Measurements from ENCODE around the gene MYEOV. TPM values are rescaled to one million over a fixed set of nuclear protein-coding genes. Genes with fewer than 3 reads are reported as not detected.
A peak's percentile ranks its signal among the peaks of the same experiment; 100 is the strongest.

The MYEOV gene
- total RNA-seq, 3 donors from 2014 or later: 0.10 to 0.50 TPM; not detected in 1

DNA sequence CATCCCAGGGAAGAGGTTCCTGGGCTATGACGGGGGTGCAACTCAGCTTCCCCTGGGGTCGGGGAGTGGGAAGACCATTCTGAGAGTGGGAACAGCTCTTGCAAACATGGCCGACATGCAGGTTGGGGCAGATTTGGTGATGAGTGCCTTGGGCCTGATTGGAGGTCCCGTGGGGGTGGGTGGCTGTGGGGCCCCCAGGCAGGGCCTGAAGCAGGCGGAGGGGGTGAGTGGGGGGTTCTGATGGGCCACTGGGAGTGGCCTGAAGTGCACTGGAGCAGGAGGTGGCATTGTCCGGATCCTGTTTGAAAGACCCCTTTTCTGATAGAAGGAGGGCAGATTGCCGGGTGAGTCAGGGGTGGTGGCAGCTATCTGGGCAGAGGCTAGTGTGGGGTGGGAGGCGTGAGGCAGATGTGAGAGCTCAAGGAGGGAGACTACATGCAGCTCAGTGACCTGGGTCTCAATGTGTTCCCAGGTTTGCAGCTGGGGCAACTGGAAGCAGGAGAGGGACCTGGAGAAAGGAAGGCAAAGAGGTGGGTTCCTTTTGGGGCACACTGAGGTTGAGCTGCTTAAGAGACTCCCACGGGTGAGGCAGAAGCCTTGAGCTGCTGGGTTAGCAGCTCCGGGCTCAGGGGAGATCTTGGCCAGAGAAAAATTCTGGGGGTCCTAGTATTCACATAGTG is 15.1 kb downstream of the MYEOV start:
- H3K36me3 Mint-ChIP-seq (ENCODE audit: insufficient read depth): no peaks in the 10 kb centered on the region
- no peak for ATAC-seq
- no peaks in the 10 kb centered on the region for H3K9me3 Mint-ChIP-seq
- no peaks in the 10 kb centered on the region for H3K27me3 Mint-ChIP-seq (ENCODE audit: low read depth)
- H3K4me1 Mint-ChIP-seq (ENCODE audit: low read depth): peaks cover 36% of the 10 kb centered on the region
- no peak overlapping the region for H3K4me3 Mint-ChIP-seq
- no peak for DNase-seq

GRCh38 chr11:69309631-69310280 is 15.8 kb downstream of the MYEOV start:
- Mint-ChIP-seq H3K36me3 (ENCODE audit: insufficient read depth) (no peaks in the 10 kb centered on the region), H3K9me3 (no peaks in the 10 kb centered on the region), H3K4me1 (ENCODE audit: low read depth) (peaks cover 36% of the 10 kb centered on the region), H3K4me3 (no peak overlapping the region), H3K27me3 (ENCODE audit: low read depth) (no peaks in the 10 kb centered on the region)
- ATAC-seq: no peak
- no peak for DNase-seq

- no peaks in the 10 kb centered on the region for H3K36me3 Mint-ChIP-seq (ENCODE audit: insufficient read depth)
- peaks cover 36% of the 10 kb centered on the region for H3K4me1 Mint-ChIP-seq (ENCODE audit: low read depth)
- no peaks in the 10 kb centered on the region for H3K9me3 Mint-ChIP-seq
- DNase-seq: no peak
- no peak for ATAC-seq
- H3K4me3 Mint-ChIP-seq: no peak overlapping the region
- H3K27me3 Mint-ChIP-seq (ENCODE audit: low read depth): no peaks in the 10 kb centered on the region
Observed at GRCh38 chr11:69310351-69310750, 16.4 kb downstream of the MYEOV start.

- Mint-ChIP-seq H3K4me3 (peak overlapping the region; percentile 53), H3K36me3 (ENCODE audit: insufficient read depth) (no peaks in the 10 kb centered on the region), H3K9me3 (no peaks in the 10 kb centered on the region), H3K4me1 (ENCODE audit: low read depth) (peaks cover 36% of the 10 kb centered on the region), H3K27me3 (ENCODE audit: low read depth) (no peaks in the 10 kb centered on the region)
- DNase-seq (no peak), ATAC-seq (peak; percentile 76)
Observed at GRCh38 chr11:69310934-69311766, 17.2 kb downstream of the MYEOV start.

DNA sequence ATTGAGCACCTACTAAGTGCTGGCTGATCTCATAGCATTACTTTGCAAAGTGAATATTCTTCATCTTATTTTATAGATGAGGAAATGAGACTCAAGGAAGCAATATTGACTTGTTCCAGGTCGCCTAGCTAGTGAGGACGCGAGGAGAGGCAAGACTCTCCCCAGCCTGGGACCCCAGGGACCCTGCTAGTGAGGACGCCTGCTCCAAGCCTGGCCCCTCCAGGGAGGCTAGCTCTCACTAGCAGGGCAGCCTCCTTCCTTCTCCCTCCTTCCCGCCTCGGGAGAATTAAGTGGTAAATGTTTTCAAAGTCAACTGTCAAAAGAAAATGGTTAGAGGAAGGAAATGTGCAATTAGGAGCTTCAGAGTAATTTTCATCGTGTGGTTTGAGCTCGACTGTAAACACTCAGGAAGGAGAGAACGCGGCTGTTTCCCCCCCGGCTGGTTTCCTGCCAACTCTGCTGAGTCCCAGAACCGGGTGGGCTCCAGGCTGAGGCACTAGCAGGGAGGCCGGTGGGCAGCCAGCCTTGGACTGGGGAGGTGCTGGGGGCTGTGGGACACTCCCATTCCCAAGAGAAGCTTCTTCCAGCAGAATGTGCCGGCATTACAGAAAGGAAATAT is 17.9 kb downstream of the MYEOV start:
- peak overlapping the region; percentile 53 for H3K4me3 Mint-ChIP-seq
- no peak for ATAC-seq
- H3K27me3 Mint-ChIP-seq (ENCODE audit: low read depth): no peaks in the 10 kb centered on the region
- H3K36me3 Mint-ChIP-seq (ENCODE audit: insufficient read depth): no peaks in the 10 kb centered on the region
- H3K9me3 Mint-ChIP-seq: no peaks in the 10 kb centered on the region
- H3K4me1 Mint-ChIP-seq (ENCODE audit: low read depth): peaks cover 37% of the 10 kb centered on the region
- no peak for DNase-seq

DNA sequence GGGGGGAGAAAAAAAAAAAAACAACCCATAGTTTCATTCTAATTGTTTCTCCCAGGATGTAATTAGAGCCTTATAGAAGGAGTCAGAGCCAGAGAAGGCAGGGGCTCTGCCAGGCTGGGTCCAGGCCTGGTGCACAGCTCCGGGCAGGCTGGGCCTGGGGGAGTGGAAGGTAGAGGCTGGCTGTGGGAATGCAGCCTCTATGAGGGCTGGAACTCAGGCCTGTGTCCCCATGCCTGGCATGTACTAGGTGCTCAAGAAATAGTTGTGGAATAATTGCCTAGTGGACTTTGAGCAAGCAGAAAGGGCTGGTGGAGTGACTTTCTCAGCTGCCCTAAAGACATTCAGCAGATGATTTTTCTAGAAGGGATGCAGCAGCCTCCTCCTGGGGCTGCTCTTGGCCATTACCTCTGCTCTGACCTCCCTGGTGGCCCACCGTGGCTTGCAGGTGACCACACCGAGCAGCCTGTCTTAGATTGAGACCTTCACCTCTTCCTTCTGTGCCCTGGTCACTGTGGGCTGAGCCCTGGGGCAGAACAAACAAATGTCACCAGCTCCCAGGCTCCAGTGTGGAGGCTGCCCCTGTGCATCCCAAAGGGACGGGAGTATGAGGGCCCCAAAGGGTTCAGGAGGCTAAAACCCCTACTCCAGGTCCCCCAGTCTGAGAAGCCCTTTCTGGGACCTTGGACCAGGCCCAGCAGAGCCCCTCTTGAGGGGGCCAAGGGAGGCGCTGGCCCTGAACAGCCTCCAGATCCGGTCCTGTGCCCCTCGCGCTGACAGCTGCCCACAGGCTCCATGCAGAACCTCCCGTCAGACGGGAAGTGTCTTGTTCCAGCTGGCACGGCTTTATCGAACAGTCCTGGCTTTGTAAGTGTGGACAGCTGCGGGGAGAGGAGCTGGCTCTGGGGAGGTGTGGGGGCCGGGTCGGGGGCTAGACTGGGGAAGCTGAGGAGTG is 18.8 kb downstream of the MYEOV start:
- ATAC-seq (no peak), DNase-seq (no peak)
- H3K27me3 Mint-ChIP-seq (ENCODE audit: low read depth): no peaks in the 10 kb centered on the region
- H3K9me3 Mint-ChIP-seq: no peaks in the 10 kb centered on the region
- no peak overlapping the region for H3K4me3 Mint-ChIP-seq
- H3K36me3 Mint-ChIP-seq (ENCODE audit: insufficient read depth): no peaks in the 10 kb centered on the region
- H3K4me1 Mint-ChIP-seq (ENCODE audit: low read depth): peaks cover 42% of the 10 kb centered on the region

- Mint-ChIP-seq H3K9me3 (no peaks in the 10 kb centered on the region), H3K27me3 (ENCODE audit: low read depth) (no peaks in the 10 kb centered on the region), H3K4me3 (no peak overlapping the region), H3K36me3 (ENCODE audit: insufficient read depth) (no peaks in the 10 kb centered on the region), H3K4me1 (ENCODE audit: low read depth) (peaks cover 45% of the 10 kb centered on the region)
- DNase-seq (no peak), ATAC-seq (no peak)
Observed at GRCh38 chr11:69313992-69314391, 20.0 kb downstream of the MYEOV start.

DNA sequence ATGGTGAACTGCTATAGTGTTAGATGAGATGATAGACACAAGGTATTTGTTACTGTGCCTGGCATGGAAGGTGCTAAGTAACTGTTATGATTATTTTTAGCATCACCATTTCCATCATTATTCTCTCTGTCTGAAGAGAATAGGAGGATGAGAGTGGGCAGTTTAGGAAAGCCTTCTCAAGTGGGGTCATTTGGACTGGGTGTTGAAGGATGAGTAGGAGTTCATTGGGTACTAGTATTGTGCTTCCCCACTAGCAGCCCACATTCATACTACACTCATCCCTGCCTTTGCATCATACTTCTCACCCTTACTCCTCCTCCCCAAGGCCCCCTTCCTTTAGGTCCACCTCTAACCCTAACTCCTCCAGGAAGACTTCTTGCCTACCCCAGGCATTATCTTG is 20.6 kb downstream of the MYEOV start:
- Mint-ChIP-seq H3K4me3 (no peak overlapping the region), H3K4me1 (ENCODE audit: low read depth) (peaks cover 41% of the 10 kb centered on the region)
- no peak for ATAC-seq

DNA sequence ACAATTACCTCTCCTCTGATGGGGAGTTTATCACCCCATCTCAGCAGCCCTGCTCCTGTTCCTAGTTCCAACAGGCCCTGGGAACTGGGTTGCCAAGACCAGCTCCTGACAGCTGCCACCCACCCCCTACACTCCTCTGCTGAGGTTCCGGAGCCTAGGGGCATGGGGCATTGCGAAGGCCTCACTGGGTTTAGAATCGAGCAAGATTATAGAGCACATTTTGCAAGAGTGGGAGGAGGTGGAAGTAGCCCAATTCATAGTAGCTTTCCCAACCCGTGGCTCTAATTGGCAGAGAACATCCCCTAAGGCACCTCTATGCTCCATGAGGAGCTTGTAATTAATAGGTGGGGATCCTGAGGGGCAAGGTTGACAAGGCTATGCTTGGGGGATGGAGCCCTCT is 23.0 kb downstream of the MYEOV start:
- ATAC-seq (no peak), DNase-seq (no peak)
- H3K27me3 Mint-ChIP-seq (ENCODE audit: low read depth): no peaks in the 10 kb centered on the region
- H3K4me1 Mint-ChIP-seq (ENCODE audit: low read depth): peaks cover 22% of the 10 kb centered on the region
- no peaks in the 10 kb centered on the region for H3K36me3 Mint-ChIP-seq (ENCODE audit: insufficient read depth)
- no peak overlapping the region for H3K4me3 Mint-ChIP-seq
- no peaks in the 10 kb centered on the region for H3K9me3 Mint-ChIP-seq

More for the DNA sequence above, 20.6 kb downstream of the MYEOV start:
- Mint-ChIP-seq H3K9me3 (no peaks in the 10 kb centered on the region), H3K27me3 (ENCODE audit: low read depth) (no peaks in the 10 kb centered on the region), H3K36me3 (ENCODE audit: insufficient read depth) (no peaks in the 10 kb centered on the region)
- no peak for DNase-seq

DNA sequence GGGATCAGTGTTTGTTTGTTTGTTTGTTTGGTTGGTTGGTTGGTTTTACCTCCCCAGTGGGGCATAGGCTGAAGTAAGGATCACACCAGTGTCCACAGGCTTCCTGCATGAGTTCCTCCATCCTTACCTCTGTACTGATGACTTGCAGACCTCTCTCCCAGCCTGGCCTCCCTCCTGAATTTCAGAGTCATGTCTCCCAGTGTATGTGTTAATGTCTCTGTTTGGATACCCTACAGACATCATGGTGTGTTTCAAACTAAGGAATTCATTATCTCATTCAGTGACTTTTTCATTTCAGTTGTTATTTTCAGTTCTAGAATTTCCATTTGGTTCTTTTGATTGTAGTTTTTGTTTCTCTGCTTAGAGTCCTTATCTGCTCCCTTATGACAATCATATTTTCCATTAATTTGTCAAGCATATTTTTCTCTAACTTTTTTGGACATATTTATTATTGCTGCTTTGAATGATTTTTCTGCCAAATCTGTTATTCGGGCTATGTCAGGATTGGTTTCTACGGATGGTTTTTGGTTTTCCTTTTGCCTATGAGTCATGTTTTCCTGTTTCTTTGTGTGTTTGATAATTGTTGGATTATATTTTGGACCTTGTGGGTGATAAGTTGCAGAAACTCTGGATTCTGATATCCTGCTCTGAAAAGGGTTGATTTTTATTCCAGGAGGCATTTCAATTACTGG is 23.6 kb downstream of the MYEOV start:
- Mint-ChIP-seq H3K4me1 (ENCODE audit: low read depth) (peaks cover 18% of the 10 kb centered on the region), H3K9me3 (no peaks in the 10 kb centered on the region), H3K27me3 (ENCODE audit: low read depth) (no peaks in the 10 kb centered on the region), H3K4me3 (no peak overlapping the region), H3K36me3 (ENCODE audit: insufficient read depth) (no peaks in the 10 kb centered on the region)
- ATAC-seq (no peak), DNase-seq (no peak)

DNA sequence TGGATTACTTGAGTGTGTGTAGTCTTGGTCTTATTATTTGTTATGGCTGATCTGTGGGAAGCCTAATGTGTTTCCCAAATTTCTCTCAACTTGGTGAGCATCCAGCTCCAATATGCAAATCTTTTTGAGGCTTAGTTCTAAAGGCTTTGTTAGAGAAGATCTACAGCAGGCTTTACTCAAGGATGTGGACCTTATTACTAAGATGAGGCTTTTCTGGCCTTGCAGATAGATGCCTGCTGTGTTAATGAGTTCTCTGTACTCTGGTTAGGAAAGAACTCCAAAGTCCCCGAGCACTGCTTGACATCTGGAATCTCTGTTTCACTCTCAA is 24.1 kb downstream of the MYEOV start:
- ATAC-seq: no peak
- Mint-ChIP-seq H3K36me3 (ENCODE audit: insufficient read depth) (no peaks in the 10 kb centered on the region), H3K27me3 (ENCODE audit: low read depth) (no peaks in the 10 kb centered on the region), H3K4me1 (ENCODE audit: low read depth) (peaks cover 13% of the 10 kb centered on the region), H3K9me3 (no peaks in the 10 kb centered on the region), H3K4me3 (no peak overlapping the region)
- no peak for DNase-seq

- no peaks in the 10 kb centered on the region for H3K27me3 Mint-ChIP-seq (ENCODE audit: low read depth)
- DNase-seq: no peak
- H3K4me3 Mint-ChIP-seq: no peak overlapping the region
- ATAC-seq: no peak
- H3K9me3 Mint-ChIP-seq: no peaks in the 10 kb centered on the region
- H3K4me1 Mint-ChIP-seq (ENCODE audit: low read depth): peaks cover 12% of the 10 kb centered on the region
- H3K36me3 Mint-ChIP-seq (ENCODE audit: insufficient read depth): no peaks in the 10 kb centered on the region
Observed at GRCh38 chr11:69319255-69320106, 25.5 kb downstream of the MYEOV start.

All from activated T-cell treated with anti-CD3 and anti-CD28 coated beads, Interleukin-2, amount 50 U/mL, for 4 hours (primary cell).